Fibroblast of skin of back (primary cell): ENCODE measurements around the gene LRRC1.
"Not testable (repeated sequence)": the region's sequence is repeated elsewhere in the genome, so short reads cannot be mapped to it uniquely, and the experiment has no call there.

Source experiments
- DNase-seq: peaks from one replicate; pipeline ENCODE4 v3.0.0-alpha.2; 2013

Gene LRRC1

DNA sequence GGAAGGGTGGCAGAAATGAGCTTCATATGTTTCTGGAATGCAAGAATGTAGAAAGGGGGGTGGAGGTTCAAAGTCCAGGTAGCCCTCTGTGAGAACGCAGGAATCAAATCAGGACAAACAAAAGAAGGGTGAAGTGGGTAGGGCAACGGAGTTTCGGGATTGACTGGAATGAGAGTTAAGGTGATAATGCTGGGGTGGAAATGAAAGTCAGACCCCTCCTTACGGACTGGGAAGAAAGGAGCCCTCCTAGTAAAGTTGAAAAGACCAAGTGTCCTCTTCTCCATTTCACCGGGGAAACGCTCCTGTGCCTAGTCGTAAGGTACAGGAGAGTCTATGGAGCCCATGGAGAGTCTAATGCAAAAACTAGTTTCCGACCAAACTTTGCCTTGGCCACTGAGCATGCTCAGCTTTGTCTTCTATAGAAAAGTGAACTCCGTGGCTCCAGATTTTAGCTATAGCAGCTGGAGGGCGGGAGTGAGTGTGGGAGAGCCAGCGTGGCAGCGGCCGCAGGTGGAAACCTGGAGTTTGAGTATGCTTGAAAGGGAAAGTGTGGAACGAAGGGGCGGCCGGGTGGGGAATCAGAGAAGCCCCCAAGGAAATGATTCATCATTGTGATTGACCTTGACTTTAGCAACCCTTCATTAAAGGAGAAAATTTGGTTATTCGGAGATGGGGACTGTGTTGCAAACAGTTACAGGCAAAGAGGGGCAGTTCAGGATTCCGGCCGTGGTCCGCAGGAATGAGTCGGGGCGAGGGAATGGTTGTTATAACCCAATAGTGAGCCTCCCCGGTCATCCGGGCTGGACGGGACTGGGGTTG is 1.3 kb upstream of the LRRC1 start:
- peak; percentile 72 for DNase-seq

DNA sequence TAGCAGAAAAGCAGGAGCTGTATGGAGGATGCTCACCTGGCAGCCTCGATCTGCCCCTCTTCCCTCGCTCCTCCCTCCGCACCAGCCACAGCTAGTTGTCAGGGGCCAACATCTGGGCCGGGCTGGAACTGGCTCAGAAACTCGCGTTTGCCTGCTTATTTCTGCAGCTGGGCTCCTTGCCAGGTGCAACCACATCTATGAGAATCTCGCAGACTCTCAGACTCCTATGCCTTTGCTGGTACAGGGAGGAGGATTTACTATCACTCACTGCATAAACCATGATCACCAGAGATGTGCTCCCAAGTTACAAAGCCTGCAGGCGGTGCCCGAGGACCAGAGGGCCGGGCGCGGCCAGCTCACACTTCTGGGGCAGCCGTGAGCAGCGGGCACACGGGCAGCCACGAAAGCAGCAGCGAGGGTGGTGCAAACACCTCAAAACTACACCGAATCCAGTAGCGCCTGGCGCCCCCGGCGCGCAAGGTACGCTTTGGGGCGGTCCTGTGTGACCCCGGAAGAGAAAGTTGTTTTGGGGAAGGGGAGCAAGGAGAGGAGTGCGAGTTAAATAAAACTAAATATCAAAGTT is 577 bp upstream of the LRRC1 start:
- DNase-seq, result peak; percentile 77

GRCh38 chr6:53795340-53795701 is 516 bp downstream of the LRRC1 start:
- DNase-seq, result no peak

DNA sequence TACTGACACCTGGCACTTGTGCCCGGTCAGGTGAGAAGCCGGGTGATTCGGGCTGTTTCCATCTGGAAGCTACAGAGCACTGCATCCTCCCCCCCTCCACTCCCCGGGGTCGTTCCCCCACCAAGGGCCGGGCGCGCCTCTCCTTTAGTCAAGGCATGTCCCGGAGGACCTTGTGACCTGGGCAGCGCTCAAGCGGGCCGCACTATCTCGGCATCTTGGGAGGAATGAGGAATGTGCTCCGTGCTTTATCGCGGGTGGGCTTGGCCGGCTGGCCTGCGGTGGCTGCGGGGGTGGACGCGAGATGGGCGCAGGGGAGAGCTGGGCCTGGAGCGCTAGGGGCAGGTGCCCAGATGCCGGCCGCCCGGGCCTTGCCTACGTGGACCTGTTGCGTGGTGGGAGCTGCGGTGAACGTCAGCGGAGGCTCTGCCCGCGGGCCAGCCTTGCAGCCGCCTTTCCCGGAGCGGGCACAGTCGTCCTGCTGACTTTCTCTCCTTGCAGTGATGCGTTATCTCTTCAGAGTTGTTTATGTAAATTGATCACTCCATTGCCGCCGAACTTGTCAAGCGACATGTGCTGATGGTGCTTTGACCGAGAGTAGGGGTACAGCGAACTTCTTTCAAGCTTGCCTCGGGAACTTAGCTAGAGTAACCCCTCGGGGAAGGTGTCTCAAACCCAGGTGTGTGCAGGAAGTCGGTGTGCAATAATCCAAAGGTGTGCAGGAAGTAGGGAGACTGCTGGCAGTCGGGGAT is 1.1 kb downstream of the LRRC1 start:
- no peak for DNase-seq

- no peak for DNase-seq
Measured at GRCh38 chr6:53796451-53796780, 1.6 kb downstream of the LRRC1 start.

DNA sequence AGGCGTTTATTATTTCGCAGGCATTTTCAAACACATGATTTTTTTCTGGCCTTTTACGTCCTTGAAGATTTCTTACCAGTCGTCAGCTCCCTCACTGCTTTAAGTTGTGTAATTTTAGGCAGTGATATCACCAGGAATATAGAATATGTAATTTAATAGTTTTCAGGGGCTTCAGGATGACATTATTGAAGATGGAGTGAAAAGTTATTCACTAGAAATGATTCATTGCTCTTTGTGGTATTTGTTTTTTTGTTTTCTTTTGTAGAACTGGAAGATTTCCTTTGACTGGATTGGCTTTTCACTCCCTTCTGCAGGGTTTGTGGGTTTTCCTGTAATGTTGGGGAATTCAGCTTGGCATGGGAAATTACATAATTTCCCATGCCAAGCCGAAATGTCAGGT is 2.0 kb downstream of the LRRC1 start:
- peak; percentile 30 for DNase-seq

- no peak for DNase-seq
Measured at GRCh38 chr6:53797304-53797703, 2.5 kb downstream of the LRRC1 start.

DNA sequence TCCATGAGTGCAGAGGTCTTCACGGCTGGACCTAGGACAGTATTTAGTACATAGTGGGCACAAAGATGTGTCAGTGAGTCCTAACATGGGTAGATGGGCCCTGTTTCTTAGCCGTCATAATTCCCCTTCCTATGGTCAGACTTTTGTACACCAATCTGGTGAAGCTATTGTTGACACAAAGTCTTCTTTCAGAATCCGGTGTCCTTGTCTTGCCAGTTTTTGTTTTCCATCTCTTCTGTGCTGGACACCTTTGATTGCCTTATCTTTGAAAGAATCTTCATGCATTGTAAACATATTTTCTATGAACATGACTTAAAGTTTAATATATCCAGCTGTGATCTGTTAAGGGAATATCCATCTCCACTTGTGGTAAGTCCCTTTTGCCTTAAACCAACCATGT is 4.5 kb downstream of the LRRC1 start:
- no peak for DNase-seq

GRCh38 chr6:53801022-53801421 is 6.2 kb downstream of the LRRC1 start:
- DNase-seq, result no peak

GRCh38 chr6:53802582-53802981 is 7.8 kb downstream of the LRRC1 start:
- DNase-seq, result no peak

DNA sequence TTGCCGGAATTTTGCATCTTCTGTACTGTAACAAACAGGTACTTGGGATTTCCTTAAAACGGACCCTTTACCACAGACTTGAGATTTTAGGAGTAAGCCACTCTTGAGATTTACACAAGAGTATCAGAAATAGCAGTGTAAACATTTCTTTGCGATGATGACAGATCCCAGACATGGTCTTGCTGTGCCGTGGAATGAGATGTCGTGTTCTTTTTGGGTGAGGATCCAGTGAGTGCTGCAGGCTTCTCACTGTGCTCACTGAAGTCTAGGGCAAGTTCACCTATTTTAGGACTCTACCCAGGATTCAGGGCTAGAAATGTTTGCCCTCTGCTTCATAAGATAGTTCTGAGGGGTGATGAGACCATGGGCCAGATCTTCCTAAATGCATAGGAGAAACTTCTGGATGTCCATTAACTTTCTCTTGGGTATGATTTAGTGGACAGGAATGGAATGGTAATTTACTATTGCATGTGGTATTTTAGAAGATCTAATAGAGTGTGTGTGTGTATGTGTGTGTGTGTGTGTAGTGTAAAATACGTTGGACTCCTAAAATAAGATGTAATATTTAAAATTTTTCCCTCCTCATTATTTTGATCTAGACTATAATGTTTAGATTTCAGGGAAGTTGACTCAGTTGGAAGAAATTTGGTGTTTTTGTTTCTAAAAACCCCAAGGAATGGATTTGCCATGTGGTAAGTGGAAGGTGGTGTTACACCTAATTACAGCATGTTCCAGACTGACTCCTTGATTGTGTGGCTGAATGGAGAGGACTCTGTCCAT is 8.5 kb downstream of the LRRC1 start:
- peak; percentile 50 for DNase-seq

GRCh38 chr6:53805016-53805415 is 10.2 kb downstream of the LRRC1 start:
- DNase-seq, result no peak

DNA sequence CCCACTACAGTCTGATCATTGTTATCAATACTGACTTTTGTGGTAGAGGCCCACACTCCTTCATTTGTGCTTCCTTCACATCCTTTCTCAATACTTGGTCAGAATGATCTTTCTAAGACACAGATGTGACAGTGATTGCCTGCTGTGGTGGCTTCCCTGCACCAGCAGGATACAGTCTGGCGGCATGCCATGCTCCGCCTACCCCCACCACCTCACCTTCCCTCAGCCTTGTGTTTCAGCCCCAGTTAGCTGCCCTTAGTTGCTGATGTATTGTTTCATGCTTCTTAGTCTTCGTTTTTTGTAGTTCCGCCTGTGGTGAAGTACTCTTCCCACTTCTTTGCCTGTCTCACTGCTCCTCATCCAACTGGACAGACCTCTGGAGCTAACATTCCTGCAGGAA is 10.9 kb downstream of the LRRC1 start:
- no peak for DNase-seq

GRCh38 chr6:53807606-53808005 is 12.8 kb downstream of the LRRC1 start:
- not testable (repeated sequence) for DNase-seq

GRCh38 chr6:53808302-53808881 is 13.6 kb downstream of the LRRC1 start:
- no peak for DNase-seq

DNA sequence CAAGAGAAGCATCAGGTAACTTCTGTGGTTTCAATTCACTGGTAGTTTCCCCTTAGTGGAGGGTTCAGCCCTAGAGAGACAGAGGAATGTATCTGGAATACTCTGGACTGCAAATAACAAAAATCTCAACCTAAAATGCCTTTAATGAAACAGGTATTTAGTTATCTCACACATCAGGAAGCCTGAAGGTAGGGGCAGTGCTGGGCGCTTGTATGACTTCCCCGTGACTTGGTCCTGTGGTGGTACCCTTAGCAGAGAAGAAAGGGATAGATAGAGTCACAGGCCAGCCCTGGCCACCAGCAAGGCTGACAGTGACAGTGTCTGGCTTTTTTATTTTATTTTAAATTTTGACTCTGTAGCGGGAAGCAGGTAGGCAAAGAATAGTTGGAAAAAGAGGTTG is 14.9 kb downstream of the LRRC1 start:
- DNase-seq, result no peak

- DNase-seq, result no peak
Measured at GRCh38 chr6:53811082-53811481, 16.3 kb downstream of the LRRC1 start.

GRCh38 chr6:53811746-53812145 is 16.9 kb downstream of the LRRC1 start:
- DNase-seq, result no peak

DNA sequence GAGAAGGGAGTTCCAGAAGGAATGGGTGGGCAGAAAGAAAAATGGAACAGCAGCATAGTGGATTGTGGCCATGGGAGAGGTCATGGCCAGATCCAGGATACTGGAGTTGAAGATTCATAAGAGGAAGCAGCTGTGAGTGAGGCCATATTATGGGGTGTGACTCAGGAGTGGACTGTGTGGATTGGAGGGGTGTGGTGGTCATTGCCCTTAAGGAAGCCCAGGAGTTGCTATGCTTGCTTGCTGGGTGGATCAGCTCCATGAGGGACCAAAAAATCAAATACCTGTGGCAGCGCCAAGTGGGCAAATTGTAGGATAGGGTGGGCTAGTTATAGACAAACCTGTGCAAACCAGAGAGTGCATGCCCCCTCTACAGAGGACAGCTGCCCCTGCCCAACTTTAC is 18.3 kb downstream of the LRRC1 start:
- no peak for DNase-seq

DNA sequence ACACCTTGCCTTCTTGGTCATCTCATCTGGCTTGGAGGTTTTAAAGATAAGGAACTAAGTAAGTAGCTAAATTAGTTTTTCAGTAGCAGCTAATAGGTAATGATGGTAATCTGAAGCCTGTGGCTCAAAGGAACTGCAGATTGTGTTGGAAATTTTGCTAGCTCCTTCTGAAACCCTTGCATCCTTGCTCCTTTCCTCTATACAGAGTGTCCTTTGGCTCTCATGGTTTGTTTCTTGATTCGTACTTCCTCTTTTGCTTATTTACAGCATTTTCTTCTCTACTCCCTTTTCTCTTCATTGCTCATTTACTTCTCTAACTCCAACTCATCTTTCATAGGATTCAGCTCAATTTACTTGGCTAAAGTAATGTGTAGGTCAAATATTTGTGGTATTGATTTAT is 19.0 kb downstream of the LRRC1 start:
- no peak for DNase-seq

DNA sequence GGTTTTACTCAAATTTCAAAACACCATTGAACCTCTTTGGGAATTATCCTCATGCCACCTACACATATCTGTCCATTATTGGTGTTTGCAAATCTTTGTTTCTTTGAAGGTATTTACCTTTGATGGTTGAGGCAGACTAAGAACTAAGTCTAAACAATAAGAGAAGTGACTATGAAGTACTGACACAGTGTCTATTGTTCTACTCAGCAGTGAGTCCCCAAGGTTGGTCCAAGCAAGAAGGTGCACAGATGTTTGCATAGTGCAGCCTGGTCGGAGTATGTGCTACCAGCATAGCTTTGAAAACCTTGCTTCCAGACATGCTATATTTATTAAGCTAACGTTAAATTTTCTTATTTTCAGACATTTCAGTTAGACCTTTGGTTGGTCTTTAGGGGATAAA is 19.5 kb downstream of the LRRC1 start:
- DNase-seq, result no peak

- no peak for DNase-seq
Measured at GRCh38 chr6:53815381-53816119, 20.7 kb downstream of the LRRC1 start.
